Measurements from ENCODE around the gene POLR2C.

GRCh38 chr16:57434003-57434402 lies 28.5 kb upstream of the POLR2C start:
- no peak for TF ChIP-seq JUND (CRISPR knock-in tag; IDR thresholded peaks at IDR 0.05)
- TF ChIP-seq RNF2 (conservative IDR thresholded peaks at IDR 0.05; ENCODE audit: low read depth), result no peak
- no peak for TF ChIP-seq TAF1 (CRISPR knock-in tag; IDR thresholded peaks at IDR 0.05)
- no peak for TF ChIP-seq CBFB (CRISPR knock-in tag; IDR thresholded peaks at IDR 0.05)
- TF ChIP-seq ZFP1 (CRISPR knock-in tag; IDR thresholded peaks at IDR 0.05), result no peak
